HepG2 (cell line): ENCODE data around the gene U2AF1L4. TPM values are rescaled to one million over a fixed set of nuclear protein-coding genes. Genes with fewer than 3 reads are reported as not detected.

Source experiments
- AKNA ChIP-seq: sonication (generic); formaldehyde crosslinking; IDR thresholded peaks from 2 replicates; pipeline ENCODE4 v1.4.0; 2020; ENCODE audit warnings: missing genetic modification reagents, borderline replicate concordance
- ATF2 ChIP-seq: sonication (generic); formaldehyde crosslinking; IDR thresholded peaks from 2 replicates; pipeline ENCODE4 v1.4.0; 2020; ENCODE audit warnings: missing genetic modification reagents
- CENPX ChIP-seq: sonication (generic); formaldehyde crosslinking; IDR thresholded peaks from 2 replicates; pipeline ENCODE4 v1.9.0; 2021; ENCODE audit warnings: mild to moderate bottlenecking, missing genetic modification reagents, moderate library complexity
- FOXP4 ChIP-seq: sonication (generic); formaldehyde crosslinking; IDR thresholded peaks from 2 replicates; pipeline ENCODE4 v1.4.0; 2020; ENCODE audit warnings: missing genetic modification reagents
- HNF1A ChIP-seq, 2 experiments: sonication (generic) in 1 of 2; formaldehyde crosslinking in 1 of 2; IDR thresholded peaks; 2 replicates each; pipeline versions ENCODE4 v1.4.0 to v1.6.1; 2016 to 2020; ENCODE audit warnings: borderline replicate concordance in 1 of 2, low read depth in 1 of 2, mild to moderate bottlenecking in 1 of 2, missing genetic modification reagents in 1 of 2
- MIER2 ChIP-seq: IDR thresholded peaks from 2 replicates; pipeline ENCODE4 v1.6.1; 2016; ENCODE audit warnings: missing biosample characterization, missing genetic modification reagents
- PCBP1 ChIP-seq: fragments of 200-400 bp; formaldehyde crosslinking; IDR thresholded peaks from 2 replicates; pipeline ENCODE4 v1.6.1; 2017; ENCODE audit warnings: mild to moderate bottlenecking, low read depth, low read length, borderline replicate concordance
- TFDP2 ChIP-seq: sonication (generic); formaldehyde crosslinking; IDR thresholded peaks from 2 replicates; pipeline ENCODE4 v1.4.0; 2020; ENCODE audit warnings: missing genetic modification reagents
- ZNF260 ChIP-seq: sonication (generic); formaldehyde crosslinking; IDR thresholded peaks from 2 replicates; pipeline ENCODE4 v1.4.0; 2020; ENCODE audit warnings: missing genetic modification reagents, low read depth, mild to moderate bottlenecking, borderline replicate concordance
- ZNF788 ChIP-seq: sonication (generic); formaldehyde crosslinking; IDR thresholded peaks from 2 replicates; pipeline ENCODE4 v1.5.0; 2020; ENCODE audit warnings: mild to moderate bottlenecking, missing genetic modification reagents, borderline replicate concordance
- polyA plus RNA-seq, 8 experiments: library from polyadenylated mRNA; depleted of rRNA in 3 of 8; stranded (reverse) in 7 of 8; unstranded in 1 of 8; fragments of >200 nt; fragmentation: Illumina TruSeq in 4 of 8; extraction: Trizol in 4 of 8; gene quantifications; 2 replicates each; pipeline versions ENCODE4 v1.2.1 to v1.2.3, GENCODE V29; 2011 to 2016; ENCODE audit warnings: low read depth in 4 of 8, missing spikeins in 1 of 8, mixed read lengths in 1 of 8; ENCODE audit not compliant: insufficient read depth in 1 of 8
- total RNA-seq, 5 experiments: library from RNA; depleted of rRNA; stranded (reverse); fragments of >200 nt; fragmentation: Illumina TruSeq; extraction: Trizol; gene quantifications; 2 replicates each; pipeline ENCODE4 v1.2.3, GENCODE V29; 2016; ENCODE audit warnings: low read depth in 1 of 5

Gene U2AF1L4
- total and polyA plus RNA-seq, 2 of the 13 experiments (the other 11 are each of a cell fraction or from before 2014, with no cell fraction given), result 7.9 to 15.4 TPM

- TF ChIP-seq FOXP4 (CRISPR knock-in tag), result 0 out of 2 replicates have a peak, but pooled peaks have one; percentile 12
- no peak for TF ChIP-seq AKNA (CRISPR knock-in tag)
- TF ChIP-seq TFDP2 (CRISPR knock-in tag), result peak; percentile 83
- TF ChIP-seq HNF1A (IDR thresholded peaks at IDR 0.05; ENCODE audit: low read depth), result 0 out of 2 replicates have a peak, but pooled peaks have one; percentile 2
- no peak for TF ChIP-seq HNF1A (CRISPR knock-in tag; IDR thresholded peaks at IDR 0.05; ENCODE audit: borderline replicate concordance)
- peak; percentile 62; the same call in 1 of the 2 replicates for TF ChIP-seq PCBP1
- no peak for TF ChIP-seq ZNF260 (CRISPR knock-in tag)
- TF ChIP-seq ZNF788 (CRISPR knock-in tag), result peak; percentile 56; the same call in 1 of the 2 replicates
- TF ChIP-seq MIER2, result no peak
- no peak for TF ChIP-seq ATF2 (CRISPR knock-in tag)
- no peak for TF ChIP-seq CENPX
Measured at GRCh38 chr19:35744430-35745327, 539 bp downstream of the U2AF1L4 start (continued).
